Prostate gland (tissue), 2 donors: Measurements from ENCODE around the gene PTPRA.

Experiments used
- POLR2A ChIP-seq: fragments of 450-650 bp; IDR thresholded peaks from one replicate; pipeline ENCODE4 v1.6.1; 2016; ENCODE audit warnings: antibody characterized with exemption, mild to moderate bottlenecking
- POLR2AphosphoS5 ChIP-seq: sonication (generic); formaldehyde crosslinking; IDR thresholded peaks from one replicate; pipeline ENCODE4 v1.6.1; 2017; ENCODE audit warnings: antibody characterized with exemption
- TF ChIP-seq, protein P1 (sequence below), 4 experiments: fragments of 200-600 bp in 2 of 4; fragments of 450-650 bp in 2 of 4; sonication (generic) in 2 of 4; IDR thresholded peaks; 1 replicate in 3 of 4; 2 replicates in 1 of 4; pipeline ENCODE4 v1.5.1; 2016 to 2019; ENCODE audit warnings: antibody characterized with exemption in 4 of 4, mild to moderate bottlenecking in 2 of 4, moderate library complexity in 2 of 4

DNA sequence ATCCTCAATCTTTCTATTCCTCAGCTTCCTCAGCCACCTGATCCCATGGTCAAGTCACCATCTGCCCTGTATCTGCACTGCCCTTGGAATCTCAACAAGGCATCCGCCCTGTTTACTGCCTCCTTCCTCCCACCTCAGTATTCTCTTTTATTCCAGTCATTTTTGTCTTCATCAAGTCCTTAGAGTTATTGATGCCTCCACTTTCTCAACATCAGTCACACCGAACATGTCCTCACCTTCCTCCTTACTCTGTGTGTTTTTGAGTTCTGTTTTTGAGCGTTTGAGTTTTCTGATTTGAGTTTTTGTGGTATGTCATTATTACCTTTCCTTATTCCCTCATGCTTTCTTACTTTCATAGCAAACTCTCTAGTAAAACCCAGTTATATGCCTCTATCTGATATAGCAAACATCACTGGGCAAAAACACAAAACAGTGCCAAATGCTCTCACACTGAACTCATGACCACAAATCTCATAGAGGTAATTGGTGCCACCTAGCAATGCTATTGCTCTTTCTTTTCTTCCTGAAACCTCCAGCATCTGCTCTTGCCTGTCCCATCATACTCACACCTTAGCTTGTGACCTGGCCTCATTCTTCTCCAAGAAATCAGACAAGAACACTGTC lies 158.4 kb downstream of the PTPRA start:
- TF ChIP-seq POLR2A (no peak), POLR2AphosphoS5 (no peak)
- TF ChIP-seq, protein P1, sequence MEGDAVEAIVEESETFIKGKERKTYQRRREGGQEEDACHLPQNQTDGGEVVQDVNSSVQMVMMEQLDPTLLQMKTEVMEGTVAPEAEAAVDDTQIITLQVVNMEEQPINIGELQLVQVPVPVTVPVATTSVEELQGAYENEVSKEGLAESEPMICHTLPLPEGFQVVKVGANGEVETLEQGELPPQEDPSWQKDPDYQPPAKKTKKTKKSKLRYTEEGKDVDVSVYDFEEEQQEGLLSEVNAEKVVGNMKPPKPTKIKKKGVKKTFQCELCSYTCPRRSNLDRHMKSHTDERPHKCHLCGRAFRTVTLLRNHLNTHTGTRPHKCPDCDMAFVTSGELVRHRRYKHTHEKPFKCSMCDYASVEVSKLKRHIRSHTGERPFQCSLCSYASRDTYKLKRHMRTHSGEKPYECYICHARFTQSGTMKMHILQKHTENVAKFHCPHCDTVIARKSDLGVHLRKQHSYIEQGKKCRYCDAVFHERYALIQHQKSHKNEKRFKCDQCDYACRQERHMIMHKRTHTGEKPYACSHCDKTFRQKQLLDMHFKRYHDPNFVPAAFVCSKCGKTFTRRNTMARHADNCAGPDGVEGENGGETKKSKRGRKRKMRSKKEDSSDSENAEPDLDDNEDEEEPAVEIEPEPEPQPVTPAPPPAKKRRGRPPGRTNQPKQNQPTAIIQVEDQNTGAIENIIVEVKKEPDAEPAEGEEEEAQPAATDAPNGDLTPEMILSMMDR (IDR thresholded peaks at IDR 0.05): no peak
